Measurements from ENCODE around the gene DNAJC12.
"Not testable (repeated sequence)": the region's sequence is repeated elsewhere in the genome, so short reads cannot be mapped to it uniquely, and the experiment has no call there.

DNAJC12 gene

DNA sequence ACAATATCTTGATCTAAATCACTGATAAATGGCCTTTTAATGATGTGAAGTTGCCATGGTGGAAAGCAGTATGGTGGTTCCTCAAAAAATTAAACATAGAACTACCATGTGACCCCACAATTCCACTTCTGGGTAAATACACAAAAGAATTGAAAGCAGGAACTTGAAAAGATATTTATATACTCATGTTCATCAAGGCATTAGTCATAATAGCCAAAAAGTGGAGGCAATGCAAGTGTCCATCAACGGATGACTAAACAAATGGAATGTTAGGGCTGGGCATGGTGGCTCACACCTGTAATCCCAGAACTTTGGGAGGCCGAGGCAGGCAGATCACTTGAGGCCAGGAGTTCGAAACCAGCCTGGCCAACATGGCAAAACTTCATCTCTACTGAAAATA, 2.0 kb upstream of the DNAJC12 start:
- in situ Hi-C loops (cut with HindIII; ENCODE audit: low sequenced_read_pairs), result no loop called here

DNA sequence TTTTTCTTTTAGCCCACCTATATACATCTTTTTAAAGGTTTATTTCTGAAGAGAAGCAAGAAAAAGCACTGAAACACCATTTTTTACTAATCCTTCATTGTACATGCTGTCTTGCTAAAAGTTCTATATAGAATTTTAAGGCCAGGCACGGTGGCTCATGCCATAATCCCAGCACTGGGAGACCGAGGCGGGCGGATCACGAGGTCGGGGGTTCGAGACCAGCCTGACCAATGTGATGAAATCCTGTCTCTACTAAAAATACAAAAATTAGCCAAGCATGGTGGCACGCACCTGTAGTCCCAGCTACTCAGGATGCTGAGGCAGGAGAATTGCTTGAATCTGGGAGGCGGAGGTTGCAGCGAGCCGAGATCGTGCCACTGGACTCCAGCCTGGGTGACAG, 1.5 kb upstream of the DNAJC12 start:
- in situ Hi-C loops (cut with HindIII; ENCODE audit: low sequenced_read_pairs), result not testable (repeated sequence)

DNA sequence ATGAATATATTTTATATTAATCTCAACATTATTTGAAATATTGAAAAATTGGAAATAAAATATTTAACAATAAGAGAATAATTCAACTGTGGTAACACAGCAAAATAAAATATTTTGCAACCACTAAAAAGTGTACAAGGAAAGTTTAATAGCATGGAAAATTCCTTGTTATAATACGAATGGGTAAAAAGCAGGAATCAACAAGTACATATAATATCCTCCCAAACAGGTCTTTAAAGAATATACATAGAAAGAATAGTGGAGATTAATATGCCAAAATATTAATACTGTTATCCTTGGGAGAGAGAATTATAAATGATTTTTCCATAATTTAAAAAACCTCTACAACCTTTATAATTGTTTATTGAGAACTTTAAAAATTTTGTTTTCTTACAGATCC, 1.0 kb downstream of the DNAJC12 start:
- in situ Hi-C loops (cut with HindIII; ENCODE audit: low sequenced_read_pairs), result no loop called here

DNA sequence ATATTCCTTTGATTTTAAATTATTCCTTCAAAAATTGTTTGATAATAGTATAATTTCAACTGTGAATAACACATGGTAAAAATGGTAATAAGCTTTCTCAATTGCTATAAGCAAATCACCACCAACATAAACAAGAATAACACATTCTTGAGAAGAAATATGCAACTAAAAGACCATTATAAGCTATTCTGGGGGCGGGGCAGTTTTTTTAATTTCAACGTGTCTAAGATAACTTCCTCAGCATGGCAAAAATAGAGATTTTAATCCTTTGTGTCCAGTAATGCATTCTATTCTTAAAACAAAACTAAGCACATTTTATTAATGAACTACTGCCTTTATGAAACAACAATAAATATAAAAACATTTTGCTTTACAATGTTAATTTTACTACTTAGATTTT, 1.5 kb downstream of the DNAJC12 start:
- in situ Hi-C loops (cut with HindIII; ENCODE audit: low sequenced_read_pairs), result no loop called here

DNA sequence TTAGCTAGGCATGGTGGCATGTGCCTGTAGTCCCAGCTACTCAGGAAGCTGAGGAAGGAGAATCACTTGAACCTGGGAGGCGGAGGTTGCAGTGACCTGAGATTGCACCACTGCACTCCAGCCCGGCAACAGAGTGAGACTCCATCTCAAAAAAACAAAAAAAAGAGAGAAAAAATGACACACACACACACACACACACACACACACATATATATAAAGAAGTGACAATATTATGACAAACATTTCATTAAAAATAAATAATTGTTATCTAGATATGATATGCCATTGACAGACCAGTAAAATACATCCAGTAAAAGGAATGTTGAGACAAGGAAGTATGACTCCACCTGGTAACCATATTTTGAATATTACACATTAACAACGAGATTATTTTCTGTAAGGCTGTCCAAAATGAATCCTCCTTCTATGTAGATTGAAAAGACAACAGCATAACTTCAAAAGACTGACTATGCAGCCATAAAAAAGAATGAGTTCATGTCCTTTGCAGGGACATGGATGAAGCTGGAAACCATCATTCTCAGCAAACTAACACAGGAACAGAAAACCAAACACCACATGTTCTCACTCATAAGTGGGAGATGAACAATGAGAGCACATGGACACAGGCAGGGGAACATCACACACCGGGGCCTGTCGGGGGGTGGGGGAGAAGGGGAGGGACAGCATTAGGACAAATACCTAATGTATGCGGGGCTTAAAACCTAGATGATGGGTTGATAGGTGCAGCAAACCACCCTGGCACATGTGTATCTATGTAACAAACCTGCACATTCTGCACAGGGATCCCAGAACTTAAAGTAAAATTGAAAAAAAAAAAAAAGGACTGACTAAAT, 2.2 kb downstream of the DNAJC12 start:
- in situ Hi-C loops (cut with HindIII; ENCODE audit: low sequenced_read_pairs), result not testable (repeated sequence)

DNA sequence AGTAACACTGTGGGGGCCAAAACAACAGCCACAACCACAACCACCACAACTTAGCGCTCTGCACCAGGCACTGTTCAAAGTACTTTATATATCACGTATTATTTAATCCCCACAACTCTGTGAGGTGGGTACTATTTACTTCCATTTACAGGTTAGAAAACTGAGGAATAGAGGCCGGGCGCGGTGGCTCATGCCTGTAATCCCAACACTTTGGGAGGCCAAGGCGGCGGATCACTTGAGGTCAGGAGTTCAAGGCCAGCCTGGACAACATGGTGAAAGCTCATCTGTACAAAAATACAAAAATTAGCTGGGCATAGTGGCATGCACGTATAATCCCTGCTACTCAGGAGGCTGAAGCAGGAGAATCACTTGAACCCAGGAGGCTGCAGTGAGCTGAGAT, 3.6 kb downstream of the DNAJC12 start:
- in situ Hi-C loops (cut with HindIII; ENCODE audit: low sequenced_read_pairs), result no loop called here

DNA sequence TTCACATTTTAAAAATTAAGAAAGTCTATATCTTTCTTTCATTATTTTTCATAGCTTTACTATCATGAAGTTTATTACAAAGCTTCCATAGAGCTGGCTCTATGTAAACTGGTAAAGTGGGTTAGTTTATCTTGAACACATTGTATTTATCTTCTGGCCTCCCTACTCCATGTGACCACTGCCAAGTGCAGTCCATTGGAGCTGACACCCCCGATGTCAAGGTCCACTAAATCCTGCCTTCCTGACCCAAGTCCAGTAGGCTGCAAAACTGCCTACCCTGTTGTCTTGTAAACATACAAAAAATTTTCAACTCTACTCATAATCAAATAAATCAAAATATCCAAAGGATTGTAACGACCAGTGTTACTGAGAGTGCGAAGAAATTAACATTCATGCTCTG, 10.2 kb downstream of the DNAJC12 start:
- in situ Hi-C loops (cut with HindIII; ENCODE audit: low sequenced_read_pairs), result no loop called here

DNA sequence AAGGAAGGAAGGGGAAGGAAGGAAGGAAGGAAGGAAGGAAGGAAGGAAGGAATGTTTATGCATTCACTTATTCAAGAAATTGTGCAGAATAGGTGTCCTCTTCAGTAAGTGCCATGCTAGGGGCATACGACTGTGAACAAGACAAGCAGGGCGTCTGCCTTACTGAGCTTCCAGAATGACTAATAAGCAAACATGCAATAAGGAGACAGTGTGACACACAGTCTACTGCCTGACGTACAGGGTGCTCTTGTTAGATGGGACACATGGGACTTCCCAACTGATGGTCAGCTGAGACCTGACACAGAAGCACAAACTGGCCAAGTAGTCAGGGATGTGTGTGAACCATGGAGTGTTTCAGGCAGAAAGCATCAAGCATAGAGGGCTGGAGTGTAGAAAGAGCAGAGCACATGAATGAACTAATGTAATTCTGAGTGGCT, 18.2 kb downstream of the DNAJC12 start:
- in situ Hi-C loops (cut with HindIII; ENCODE audit: low sequenced_read_pairs), result no loop called here

DNA sequence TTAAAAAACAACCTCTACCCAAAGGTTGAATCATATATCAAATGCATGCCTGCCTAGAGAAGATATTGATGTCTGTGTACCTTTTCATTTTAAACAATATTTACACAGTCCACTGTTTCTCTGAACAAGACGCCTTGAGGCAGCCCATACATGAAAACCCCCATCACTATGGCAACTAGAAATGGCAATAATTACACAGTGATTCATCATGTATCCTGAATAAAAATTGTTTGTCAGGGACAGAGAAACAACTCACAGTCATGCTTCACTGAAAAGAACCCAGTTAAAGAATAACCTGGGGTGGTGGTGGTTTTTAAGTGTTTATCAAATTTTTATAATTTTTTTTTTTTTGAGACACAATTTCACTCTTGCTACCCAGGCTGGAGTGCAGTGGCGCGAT, 19.7 kb downstream of the DNAJC12 start:
- in situ Hi-C loops (cut with HindIII; ENCODE audit: low sequenced_read_pairs), result no loop called here

DNA sequence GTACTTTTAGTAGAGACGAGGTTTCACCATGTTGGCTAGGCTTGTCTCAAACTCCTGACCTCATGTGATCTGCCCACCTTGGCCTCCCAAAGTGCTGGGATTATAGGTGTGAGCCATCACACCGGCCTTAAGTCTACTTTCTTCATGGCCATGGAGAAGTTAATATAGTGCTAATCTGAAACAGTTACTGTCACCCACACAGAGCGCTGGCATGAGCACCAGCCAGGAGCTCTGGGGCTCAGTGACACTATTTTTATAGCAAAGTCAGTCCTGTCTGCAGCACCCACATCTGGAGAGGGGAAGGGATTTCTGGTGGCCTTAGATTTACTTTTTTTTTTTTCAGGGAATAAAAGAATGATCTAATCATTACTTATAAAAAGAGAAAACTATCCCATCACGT, 21.3 kb downstream of the DNAJC12 start:
- in situ Hi-C loops (cut with HindIII; ENCODE audit: low sequenced_read_pairs), result no loop called here

DNA sequence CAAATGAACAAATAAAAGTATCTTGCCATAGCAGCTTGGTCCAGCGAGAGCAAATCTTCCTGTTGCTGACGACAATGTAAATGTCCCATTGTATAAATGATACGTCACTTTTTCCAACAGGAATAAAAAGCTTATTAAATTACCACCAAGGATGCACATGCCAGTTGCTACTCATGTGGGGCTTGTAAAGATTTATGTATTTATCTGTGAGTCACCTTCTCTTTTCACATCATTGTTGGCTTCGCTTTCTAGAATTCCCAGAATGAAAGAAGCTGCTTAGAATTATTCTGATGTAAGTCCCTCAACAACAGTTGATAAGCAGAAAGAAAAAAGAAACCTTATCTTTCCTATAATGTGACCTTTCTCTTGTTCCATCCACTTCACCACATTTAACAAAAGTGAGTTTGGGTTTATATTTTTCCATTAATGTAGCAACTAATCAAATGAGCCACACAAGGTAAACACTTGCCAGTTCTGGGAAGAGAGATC, 22.4 kb downstream of the DNAJC12 start:
- in situ Hi-C loops (cut with HindIII; ENCODE audit: low sequenced_read_pairs), result no loop called here

DNA sequence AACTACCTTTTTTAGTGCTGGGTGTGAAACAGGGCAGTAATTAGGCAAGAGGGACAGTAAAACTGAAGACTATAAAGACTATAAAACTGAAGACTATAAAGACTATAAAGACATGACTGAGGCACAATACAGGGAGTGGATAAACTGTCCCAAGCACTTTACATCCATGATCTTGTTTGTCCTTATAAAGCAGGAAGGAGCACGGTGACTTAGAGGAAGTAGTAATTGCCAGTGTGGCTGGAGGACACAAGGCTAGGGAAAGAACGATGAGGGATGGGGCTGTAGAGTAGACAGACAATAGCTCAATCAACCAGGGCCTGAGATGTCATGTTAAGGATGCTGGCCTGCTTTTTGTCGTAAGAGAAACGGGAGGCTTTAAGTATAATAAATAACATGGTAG, 26.0 kb downstream of the DNAJC12 start:
- in situ Hi-C loops (cut with HindIII; ENCODE audit: low sequenced_read_pairs), result no loop called here

DNA sequence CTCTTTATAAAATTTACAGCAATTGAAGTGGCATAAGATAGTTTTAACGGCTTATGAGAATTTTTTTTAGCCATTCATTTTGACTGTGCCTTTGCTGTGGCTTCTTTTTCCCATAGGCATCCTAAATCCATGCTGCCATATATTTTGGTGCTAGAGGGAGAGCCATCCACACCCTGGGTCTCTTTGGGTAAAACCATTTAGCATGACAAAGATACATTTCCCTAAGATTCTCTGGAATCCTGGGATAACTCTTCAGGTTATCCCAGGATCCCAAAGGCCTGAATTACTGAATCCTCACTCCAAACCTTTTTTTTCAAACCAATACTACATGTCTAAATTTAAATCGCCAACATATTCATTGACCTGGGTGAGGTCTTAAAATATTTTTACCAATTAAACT, 28.9 kb downstream of the DNAJC12 start:
- in situ Hi-C loops (cut with HindIII; ENCODE audit: low sequenced_read_pairs), result no loop called here

DNA sequence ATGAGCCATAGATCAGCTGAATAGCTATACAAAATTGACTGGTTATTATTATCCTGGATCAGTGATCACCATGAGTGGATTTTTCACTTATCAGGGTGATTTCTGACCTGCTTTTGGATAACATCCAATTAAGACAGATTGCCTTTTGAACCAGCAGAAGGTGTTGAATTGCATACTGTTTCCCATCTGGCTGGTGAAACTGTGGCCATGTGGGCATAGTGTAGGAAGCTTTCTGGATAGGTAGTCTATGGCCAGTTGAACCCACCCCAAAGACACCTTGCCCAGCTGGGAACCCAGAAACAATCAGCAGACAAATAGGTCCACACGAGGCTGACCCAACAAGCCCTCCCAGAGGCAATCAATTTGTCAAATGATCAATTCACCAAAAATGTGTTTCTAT, 29.3 kb downstream of the DNAJC12 start:
- in situ Hi-C loops (cut with HindIII; ENCODE audit: low sequenced_read_pairs), result no loop called here

DNA sequence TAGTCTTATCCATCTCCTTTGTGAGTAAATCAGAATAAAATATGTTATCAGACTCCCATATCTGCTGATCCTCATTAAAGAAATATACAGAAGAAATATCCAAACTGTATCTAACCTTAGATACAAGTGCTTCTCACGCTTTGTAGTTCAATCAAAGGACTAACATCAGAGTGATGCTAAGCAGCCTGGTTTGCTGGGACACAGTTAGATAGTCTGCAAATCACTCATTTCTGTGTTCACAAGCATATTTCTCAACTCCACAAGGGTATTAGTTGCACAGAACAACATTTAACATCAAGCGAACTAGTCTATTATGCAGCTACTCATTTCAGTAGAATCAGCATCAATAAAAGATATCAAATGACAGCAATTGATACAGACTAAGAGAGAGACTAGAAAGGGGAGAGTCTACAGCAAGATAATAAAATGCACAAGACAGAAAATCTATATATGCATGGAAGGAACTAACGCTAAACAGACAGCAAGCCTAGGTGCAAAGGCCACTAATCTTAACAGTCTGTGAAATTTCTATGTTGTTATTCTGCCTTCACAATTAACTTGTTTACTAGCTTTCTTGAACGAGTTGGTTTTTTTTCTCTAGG, 30.0 kb downstream of the DNAJC12 start:
- in situ Hi-C loops (cut with HindIII; ENCODE audit: low sequenced_read_pairs), result no loop called here

DNA sequence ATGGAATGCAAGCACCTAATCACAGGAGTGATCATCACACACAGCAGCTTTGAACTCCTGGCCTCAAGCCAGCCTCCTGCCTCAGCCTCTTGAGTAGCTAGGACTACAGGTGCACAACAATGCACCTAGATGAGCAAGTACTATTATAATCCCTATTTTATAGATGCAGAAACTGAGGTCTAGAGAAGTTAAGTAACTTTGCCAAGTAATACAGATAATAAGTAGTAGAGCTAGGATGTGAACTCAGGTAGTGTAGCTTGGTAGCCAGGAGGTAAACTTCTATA, 33.7 kb downstream of the DNAJC12 start:
- in situ Hi-C loops (cut with HindIII; ENCODE audit: low sequenced_read_pairs), result no loop called here

DNA sequence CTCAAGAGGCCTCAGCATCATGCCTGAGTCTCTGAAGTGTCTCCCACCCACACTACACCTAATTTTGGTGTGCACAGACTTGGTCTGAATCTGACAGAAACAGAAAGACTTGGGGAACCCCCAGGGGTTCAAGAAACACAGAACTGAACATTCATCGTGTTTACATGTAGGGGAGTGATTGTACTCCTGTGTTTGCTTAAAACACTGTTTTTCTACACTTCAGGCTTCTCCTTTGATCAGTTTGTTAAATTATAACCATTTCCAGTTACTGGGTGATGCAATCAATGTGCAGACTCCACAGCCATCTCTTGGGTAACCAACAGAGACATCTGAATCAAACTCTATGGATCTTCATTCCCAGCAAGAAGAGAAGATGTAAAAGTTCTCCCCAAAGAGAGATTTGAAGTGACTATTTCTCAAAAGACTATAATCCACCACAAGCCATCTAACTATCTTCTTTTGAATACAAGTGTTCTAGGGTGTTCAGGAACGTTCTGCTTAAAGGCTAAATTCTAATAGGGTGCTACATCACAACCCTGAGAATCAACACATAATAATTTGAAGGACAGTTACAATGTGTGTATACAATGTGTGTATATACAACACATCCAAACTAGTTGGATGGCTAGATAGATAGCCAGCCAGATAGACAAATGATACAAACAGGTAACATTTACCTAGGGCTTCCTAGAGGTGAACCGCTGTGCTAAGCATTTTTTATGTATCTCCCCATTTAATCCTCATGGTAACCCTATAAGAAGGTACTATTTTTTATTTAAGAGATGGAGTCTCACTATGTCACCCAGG, 34.2 kb downstream of the DNAJC12 start:
- in situ Hi-C loops (cut with HindIII; ENCODE audit: low sequenced_read_pairs), result no loop called here

DNA sequence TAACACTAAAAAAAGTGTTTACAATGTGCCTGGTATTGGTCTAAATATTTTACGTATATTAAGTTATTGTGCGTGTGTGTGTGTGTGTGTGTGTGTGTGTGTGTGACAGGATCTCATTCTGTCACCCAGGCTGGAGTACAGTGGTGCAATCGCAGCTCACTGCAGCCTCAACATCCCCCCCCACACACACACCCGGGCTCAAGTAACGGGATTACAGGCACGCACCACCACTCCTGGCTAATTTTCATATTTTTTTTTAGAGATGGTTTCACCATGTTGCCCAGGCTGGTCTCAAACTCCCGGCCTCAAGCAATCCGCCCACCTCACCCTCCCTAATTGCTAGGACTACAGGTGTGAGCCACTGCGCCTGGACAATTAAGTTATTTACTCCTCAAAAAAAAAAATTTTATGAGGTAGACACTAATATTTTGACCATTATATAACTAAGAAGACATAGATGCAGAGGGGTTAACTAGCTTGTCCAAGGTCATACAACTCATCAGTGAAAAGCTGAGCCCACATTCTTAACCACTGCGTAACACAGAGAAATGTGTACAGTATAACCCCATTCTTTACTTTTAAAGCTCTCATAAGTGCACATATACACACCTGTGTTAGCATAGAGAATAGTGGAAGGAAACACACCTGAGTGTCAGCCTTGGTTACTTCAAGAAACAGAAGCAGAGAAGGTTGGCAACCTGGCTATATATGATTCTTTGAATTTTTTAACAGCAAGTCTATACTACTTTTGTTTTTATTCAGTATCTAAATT, 35.0 kb downstream of the DNAJC12 start:
- in situ Hi-C loops (cut with HindIII; ENCODE audit: low sequenced_read_pairs), result no loop called here

DNA sequence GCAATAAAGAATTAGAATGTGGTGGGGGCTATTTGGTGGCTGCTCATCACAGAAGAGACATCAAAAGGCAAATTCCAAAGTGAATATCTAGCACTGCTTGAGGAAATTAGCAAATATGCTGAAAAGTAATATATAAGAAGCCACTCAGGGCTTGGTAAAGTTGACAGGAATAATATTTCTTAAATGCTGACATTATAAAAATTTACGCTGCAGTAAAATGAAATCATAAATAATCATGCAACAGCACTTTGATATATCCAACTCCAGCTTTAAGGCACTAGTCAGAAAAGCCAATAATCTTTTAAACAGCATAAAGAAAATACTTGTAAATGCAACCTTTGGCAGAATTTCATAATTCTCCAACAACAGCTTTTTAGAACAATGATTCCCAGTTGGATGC, 36.9 kb downstream of the DNAJC12 start:
- in situ Hi-C loops (cut with HindIII; ENCODE audit: low sequenced_read_pairs), result no loop called here

DNA sequence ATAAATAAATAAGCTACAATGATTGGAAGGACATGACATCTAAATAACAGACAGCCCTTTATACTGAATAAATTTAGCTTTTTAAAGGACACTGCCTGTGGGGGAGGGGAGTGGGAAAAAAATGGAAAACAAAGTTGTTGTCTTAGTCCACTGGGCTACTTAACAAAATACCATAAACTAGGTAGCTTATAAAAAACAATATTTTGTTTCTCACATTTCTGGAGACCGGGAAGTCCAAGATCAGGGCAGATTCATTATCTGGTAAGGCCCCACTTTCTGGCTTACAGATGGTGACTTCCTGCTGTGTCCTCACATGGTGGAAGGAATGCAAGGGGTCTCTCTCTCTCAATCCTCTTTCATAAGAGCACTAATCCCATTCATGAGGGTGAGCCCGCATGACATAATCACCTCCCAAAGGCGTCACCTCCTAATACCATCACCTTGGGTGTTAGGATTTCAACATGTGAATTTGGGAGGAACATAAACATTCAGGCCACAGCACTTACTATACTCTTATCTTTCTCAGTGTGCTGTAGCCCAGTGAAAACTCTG, 43.0 kb downstream of the DNAJC12 start:
- in situ Hi-C loops (cut with HindIII; ENCODE audit: low sequenced_read_pairs), result no loop called here

DNA sequence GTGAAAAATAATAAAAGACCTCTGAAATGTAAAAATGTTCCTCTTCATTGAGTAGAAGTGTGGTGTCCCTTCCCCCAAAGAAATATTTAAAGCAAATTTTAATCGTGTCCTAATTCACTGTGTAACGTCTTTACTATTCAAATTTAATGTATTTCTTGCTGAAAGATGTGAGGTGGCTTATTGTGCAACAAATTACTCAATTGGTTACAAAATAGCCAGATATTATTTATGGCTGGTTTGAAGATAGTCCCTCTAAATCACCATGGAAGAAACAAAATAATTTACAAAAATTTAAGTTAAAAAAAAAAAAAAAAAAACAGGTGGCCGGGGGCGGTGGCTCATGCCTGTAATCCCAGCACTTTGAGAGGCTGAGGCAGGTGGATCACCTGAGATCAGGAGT, 43.7 kb downstream of the DNAJC12 start:
- in situ Hi-C loops (cut with HindIII; ENCODE audit: low sequenced_read_pairs), result no loop called here
